ENCODE measurements around the gene MMRN2. TPM values are rescaled to one million over a fixed set of nuclear protein-coding genes. Genes with fewer than 3 reads are reported as not detected.
"Not testable (repeated sequence)": the region's sequence is repeated elsewhere in the genome, so short reads cannot be mapped to it uniquely, and the experiment has no call there.

MMRN2 gene
- polyA plus RNA-seq (ENCODE audit: insufficient read depth in 1 of 5, insufficient read length in 5 of 5, low replicate concordance in 1 of 5): 10 to 100 TPM; 26.4 to 32.5 (median 30.8) TPM
- long read RNA-seq, donor 1, full-length matches to known transcripts: 8 of 19 reads
- long read RNA-seq, donor 1, partial matches to known transcripts: 11 of 19 reads
- long read RNA-seq, donor 1, other reads (novel, unspliced or antisense): 0 of 19 reads
- long read RNA-seq, donor 2, full-length matches to known transcripts: 5 of 5 reads
- long read RNA-seq, donor 2, partial matches to known transcripts: 0 of 5 reads
- long read RNA-seq, donor 2, other reads (novel, unspliced or antisense): 0 of 5 reads
- long read RNA-seq, donor 3, full-length matches to known transcripts: 4 of 14 reads
- long read RNA-seq, donor 3, partial matches to known transcripts: 10 of 14 reads
- long read RNA-seq, donor 3, other reads (novel, unspliced or antisense): 0 of 14 reads
- long read RNA-seq, donor 4, full-length matches to known transcripts: 1 of 6 reads
- long read RNA-seq, donor 4, partial matches to known transcripts: 5 of 6 reads
- long read RNA-seq, donor 4, other reads (novel, unspliced or antisense): 0 of 6 reads
- long read RNA-seq, donor 5, full-length matches to known transcripts: 5 of 28 reads
- long read RNA-seq, donor 5, partial matches to known transcripts: 23 of 28 reads
- long read RNA-seq, donor 5, other reads (novel, unspliced or antisense): 0 of 28 reads
- long read RNA-seq, donor 6, full-length matches to known transcripts: 1 of 27 reads
- long read RNA-seq, donor 6, partial matches to known transcripts: 26 of 27 reads
- long read RNA-seq, donor 6, other reads (novel, unspliced or antisense): 0 of 27 reads
- long read RNA-seq, donor 7, full-length matches to known transcripts: 1 of 8 reads
- long read RNA-seq, donor 7, partial matches to known transcripts: 7 of 8 reads
- long read RNA-seq, donor 7, other reads (novel, unspliced or antisense): 0 of 8 reads
- long read RNA-seq, donor 8, full-length matches to known transcripts: 2 of 7 reads
- long read RNA-seq, donor 8, partial matches to known transcripts: 5 of 7 reads
- long read RNA-seq, donor 8, other reads (novel, unspliced or antisense): 0 of 7 reads

GRCh38 chr10:86957471-86958115 is at the start of gene MMRN2:
Gene MMRN2, minus strand, starts transcription at chr10:86957615. Its CDS starts 74 bp downstream, at chr10:86957541.
- DNase-seq: no peak

- DNase-seq: not testable (repeated sequence)
These were observed 49.7 kb upstream of the MMRN2 start for GRCh38 chr10:87007124-87007523.

DNA sequence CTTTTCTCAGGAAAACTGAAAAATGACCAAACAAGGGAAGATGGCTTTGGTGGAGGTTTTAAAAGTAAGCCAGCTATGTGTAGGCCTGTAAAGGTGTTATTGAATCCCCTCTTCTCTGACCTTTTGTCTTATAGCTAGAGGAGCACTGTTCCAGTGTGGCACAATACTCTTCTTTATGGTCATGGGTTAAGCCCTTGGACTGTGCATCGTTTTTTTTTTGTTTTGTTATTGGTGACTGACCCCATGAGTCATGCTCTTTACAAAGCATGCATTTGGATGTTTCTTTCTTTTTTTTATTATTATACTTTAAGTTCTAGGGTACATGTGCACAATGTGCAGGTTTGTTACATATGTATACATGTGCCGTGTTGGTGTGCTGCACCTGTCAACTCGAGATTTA is 43.1 kb upstream of the MMRN2 start:
- DNase-seq: no peak

GRCh38 chr10:86999802-87000403 is 42.5 kb upstream of the MMRN2 start:
- DNase-seq: not testable (repeated sequence)

DNA sequence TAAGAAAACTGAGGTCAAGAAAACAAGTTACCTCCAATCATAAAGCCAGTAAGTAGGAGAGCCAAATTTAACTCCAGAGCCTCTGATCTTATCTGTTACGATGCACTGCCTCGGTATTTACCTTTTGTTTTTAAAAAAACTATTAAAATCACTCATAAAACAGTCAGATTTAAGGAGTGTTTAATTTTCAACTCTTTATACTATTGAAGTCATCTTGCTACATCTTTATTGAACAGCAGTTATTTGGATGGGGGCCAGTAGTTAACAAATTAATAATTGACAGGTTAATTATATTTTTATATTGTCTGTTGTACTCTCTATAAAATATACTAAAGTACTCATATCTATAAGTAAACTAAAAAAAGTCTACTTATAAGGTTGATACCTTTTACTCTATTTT is 35.5 kb upstream of the MMRN2 start:
- DNase-seq: no peak

- DNase-seq: no peak
These were observed 35.0 kb upstream of the MMRN2 start for GRCh38 chr10:86992456-86992855.

- DNase-seq: not testable (repeated sequence)
These were observed 33.9 kb upstream of the MMRN2 start for GRCh38 chr10:86991362-86991761.

GRCh38 chr10:86988520-86988919 is 31.1 kb upstream of the MMRN2 start:
- DNase-seq: no peak

DNA sequence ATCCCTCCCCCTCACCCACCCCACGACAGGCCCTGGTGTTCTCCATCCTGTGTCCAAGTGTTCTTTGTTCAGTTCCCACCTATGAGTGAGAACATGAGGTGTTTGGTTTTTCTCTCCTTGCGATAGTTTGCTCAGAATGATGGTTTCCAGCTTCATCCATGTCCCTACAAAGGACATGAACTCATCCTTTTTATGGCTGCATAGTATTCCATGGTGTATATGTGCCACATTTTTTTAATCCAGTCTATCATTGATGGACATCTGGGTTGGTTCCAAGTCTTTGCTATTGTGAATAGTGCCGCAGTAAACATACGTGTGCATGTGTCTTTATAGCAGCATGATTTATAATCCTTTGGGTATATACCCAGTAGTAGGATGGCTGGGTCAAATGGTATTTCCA is 27.1 kb upstream of the MMRN2 start:
- DNase-seq: not testable (repeated sequence)

DNA sequence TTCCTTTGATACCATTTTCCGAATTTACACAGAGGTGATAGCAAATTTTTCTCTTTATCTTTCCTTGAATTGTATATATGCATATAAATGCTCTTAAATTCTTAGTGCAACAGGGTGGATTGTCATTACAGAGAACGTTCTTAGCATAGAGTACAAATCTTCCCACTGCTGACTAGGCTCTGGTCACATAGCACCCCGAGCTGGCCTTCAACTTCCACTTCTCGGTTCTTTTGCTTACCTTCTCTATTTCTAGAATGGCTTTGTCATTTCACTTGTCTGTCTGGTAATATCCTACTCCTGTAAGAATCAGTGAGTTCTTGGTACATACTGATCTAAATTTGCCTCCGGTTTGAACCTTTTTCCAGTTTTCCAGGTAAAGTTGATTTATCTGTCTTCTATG is 24.3 kb upstream of the MMRN2 start:
- DNase-seq: no peak

DNA sequence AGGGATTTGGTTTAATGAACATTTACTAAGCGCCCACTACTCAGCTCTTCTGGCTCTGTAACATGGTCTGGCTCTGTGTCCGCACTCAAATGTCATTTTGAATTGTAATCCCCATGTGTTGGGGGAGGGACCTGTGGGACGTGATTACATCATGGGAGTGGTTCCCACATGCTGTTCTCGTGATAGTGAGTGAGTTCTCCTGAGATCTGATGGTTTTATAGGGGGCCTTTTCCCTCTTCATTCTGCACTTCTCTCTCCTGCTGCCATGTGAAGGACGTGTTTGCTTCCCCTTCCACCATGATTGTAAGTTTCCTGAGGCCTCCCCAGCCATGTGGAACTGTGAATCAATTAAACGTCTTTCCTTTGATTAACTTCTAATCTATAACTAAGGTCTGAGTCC is 23.6 kb upstream of the MMRN2 start:
- DNase-seq: not testable (repeated sequence)

GRCh38 chr10:86979977-86980448 is 22.6 kb upstream of the MMRN2 start:
- DNase-seq: no peak

DNA sequence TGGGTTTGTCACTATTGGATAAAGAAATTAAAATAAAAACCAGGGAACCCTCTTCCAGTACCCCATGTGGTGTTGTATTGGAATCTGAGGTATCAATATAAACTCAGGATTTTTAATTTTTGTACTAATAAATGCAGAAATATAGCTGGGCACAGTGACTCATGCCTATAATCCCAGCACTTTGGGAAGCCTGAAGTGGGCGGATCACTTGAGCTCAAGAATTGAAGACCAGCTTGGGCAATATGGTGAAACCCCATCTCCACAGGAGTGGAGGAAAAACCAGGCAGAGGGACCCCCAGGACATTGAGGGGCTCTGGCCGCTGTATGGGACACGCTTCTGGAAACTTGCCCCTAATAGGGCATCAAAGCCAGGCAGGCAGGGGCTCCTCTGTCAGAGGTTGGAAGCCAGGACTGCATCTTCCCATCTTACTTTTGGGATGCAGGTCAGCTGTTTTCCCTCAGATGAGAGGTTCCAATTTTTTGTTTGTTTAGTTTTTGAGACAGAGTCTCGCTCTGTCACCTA is 21.9 kb upstream of the MMRN2 start:
- DNase-seq: no peak

GRCh38 chr10:86978457-86978856 is 21.0 kb upstream of the MMRN2 start:
- not testable (repeated sequence) for DNase-seq

GRCh38 chr10:86976362-86977056 is 19.1 kb upstream of the MMRN2 start:
- DNase-seq: no peak

DNA sequence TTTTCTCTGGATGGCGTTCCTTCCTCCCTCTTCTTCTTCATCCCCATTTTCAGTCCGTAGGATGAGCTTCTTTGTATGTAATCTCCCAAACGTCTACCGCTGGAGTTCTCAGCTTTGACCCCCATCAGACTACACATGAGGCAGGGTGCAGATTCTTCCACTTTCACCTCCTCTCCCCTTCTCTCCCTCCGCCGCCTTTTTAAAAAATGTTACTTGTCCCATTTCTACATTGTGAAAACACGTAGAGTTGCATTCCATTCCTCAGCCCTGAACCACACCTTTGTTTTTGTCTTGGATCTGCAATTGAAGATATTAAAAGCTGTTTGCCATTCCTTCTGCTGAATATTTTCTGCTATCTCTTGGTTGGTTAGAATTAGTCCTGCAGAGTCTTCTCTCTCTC is 17.1 kb upstream of the MMRN2 start:
- DNase-seq: no peak

DNA sequence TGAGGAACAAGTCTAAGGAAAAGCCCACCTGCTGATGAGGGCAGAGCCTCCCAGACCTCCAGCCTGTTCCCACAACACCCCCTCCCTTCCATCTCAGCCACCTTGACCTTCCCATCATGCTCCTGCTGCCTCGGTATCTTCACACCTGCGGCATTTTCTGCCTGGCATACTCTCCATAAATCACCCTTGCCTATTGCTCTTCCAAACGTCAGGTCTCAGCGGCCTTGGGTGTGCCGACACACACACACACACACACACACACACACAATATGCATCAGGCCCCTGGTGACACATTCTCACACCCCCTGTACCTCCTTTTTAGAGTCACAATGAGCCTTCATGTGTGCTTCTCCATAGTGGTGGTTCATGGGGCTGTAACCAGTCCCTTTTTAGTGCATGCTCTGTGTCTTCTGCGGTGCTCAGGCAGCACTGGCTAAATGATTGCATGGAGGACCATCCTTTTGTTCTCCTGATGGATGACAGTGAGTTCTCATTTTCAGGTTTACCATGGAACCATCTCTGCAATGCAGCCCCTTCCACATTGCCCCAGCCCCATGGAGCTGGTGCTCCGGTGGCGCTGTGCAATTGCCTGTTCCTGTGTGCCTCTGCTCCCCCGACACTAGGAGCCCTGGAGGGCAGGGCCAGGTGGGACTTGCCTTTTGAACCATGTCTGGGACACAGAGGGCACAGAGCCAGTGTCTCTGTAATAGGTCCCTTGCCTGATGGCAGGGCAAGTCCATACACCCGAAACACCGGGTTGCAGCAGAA is 15.4 kb upstream of the MMRN2 start:
- no peak for DNase-seq

GRCh38 chr10:86971232-86971991 is 14.0 kb upstream of the MMRN2 start:
- peak; percentile 90 to 92 for DNase-seq

DNA sequence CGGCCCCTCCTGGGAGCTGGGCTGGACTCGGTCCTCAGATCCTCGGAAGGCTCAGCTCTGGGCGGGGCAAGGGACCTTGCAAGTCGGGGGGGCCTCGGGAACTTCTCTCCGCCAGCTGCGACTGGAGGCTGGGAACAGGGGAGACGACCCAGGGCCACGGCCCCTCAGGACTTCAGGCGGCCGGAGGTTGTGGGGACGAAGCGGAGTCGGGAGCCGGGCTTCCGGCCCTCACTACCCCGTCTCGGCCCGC is 13.5 kb upstream of the MMRN2 start:
- no peak for DNase-seq

Measured in right lung (tissue), 10 donors.